ENCODE data around the gene TMEM51. TPM values are rescaled to one million over a fixed set of nuclear protein-coding genes. Genes with fewer than 3 reads are reported as not detected.

The TMEM51 gene
- total RNA-seq, 2 experiments from 2014 or later = not detected

GRCh38 chr1:15151871-15152270 is 1.7 kb upstream of the TMEM51 start:
- no peak overlapping the region for H3K27ac Mint-ChIP-seq

DNA sequence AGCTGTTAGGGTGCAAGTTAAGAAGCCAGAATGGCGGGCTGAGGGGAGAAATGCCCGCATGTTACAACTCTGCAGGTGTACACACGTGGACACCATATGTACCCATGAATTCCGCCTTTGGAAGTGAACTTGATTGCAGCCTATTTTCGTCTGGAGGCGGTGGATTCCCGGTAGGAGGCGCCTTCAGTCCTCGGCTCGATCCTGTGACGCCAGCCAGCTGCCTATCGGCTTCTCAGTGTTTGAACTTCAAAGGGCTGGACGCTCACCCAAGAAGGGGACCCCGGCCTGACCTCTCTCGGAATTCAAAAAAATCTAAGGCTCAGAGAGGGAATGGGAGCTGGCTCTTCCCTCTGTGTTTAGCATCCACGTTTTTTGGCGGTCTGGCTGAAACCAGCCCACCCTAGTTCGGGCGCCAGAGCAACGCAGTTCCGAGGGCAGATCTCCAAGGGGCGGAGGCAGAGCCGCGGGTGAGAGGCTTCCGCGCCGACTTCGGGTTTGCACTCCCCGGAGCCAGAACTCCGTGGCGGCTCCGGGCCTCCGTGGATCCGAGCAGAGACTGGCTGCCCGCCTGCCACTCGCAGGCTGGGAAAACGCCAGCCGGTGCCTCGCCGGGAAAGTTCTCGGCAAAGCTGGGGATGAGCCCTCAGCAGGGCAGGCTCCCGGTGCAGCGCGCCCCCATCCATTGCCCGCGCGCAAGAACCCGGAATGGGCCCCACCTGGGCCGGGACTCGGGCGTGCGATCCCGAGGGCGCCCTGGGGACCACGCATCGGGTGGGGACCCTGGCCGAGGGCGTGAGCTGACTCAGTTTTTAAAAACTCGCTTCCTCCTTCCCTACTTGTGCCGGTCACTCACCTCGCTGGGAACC is 996 bp upstream of the TMEM51 start:
- Mint-ChIP-seq H3K4me3 (peak overlapping the region; percentile 24), H3K27ac (no peak overlapping the region), H3K9me3 (no peaks in the 10 kb centered on the region), H3K4me1 (ENCODE audit: low read depth) (peaks cover 23% of the 10 kb centered on the region), H3K36me3 (ENCODE audit: low read depth) (no peaks in the 10 kb centered on the region), H3K27me3 (peaks cover 53% of the 10 kb centered on the region)
- intact Hi-C loops (cut with micrococcal nuclease) = loop anchor here (10.0 kb wide), 1 partner anchor 122 kb away; no protein-coding TSS in a partner anchor
- peak; percentile 43 for DNase-seq
- ChIA-PET CTCF (interaction anchor here (1.1 to 3.6 kb wide), 5 partner anchors 23 to 96 kb away, joined by 3 to 18 read pairs (median 4); no protein-coding TSS in a partner anchor), POLR2A (no interaction called here)
- no peak for ATAC-seq
- TF ChIP-seq, protein P1, sequence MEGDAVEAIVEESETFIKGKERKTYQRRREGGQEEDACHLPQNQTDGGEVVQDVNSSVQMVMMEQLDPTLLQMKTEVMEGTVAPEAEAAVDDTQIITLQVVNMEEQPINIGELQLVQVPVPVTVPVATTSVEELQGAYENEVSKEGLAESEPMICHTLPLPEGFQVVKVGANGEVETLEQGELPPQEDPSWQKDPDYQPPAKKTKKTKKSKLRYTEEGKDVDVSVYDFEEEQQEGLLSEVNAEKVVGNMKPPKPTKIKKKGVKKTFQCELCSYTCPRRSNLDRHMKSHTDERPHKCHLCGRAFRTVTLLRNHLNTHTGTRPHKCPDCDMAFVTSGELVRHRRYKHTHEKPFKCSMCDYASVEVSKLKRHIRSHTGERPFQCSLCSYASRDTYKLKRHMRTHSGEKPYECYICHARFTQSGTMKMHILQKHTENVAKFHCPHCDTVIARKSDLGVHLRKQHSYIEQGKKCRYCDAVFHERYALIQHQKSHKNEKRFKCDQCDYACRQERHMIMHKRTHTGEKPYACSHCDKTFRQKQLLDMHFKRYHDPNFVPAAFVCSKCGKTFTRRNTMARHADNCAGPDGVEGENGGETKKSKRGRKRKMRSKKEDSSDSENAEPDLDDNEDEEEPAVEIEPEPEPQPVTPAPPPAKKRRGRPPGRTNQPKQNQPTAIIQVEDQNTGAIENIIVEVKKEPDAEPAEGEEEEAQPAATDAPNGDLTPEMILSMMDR (IDR thresholded peaks at IDR 0.05) = no peak

More at GRCh38 chr1:15151871-15152270, 1.7 kb upstream of the TMEM51 start:
- ATAC-seq = no peak
- DNase-seq = no peak
- POLR2A ChIA-PET = no interaction called here
- no peak overlapping the region for H3K4me3 Mint-ChIP-seq
- no peaks in the 10 kb centered on the region for H3K36me3 Mint-ChIP-seq (ENCODE audit: low read depth)
- H3K4me1 Mint-ChIP-seq (ENCODE audit: low read depth) = peaks cover 19% of the 10 kb centered on the region
- peaks cover 55% of the 10 kb centered on the region for H3K27me3 Mint-ChIP-seq
- TF ChIP-seq, protein P1 (IDR thresholded peaks at IDR 0.05) = no peak
- CTCF ChIA-PET = interaction anchor here (0.9 to 3.6 kb wide), 5 partner anchors 23 to 120 kb away, joined by 3 to 18 read pairs (median 5); no protein-coding TSS in a partner anchor
- H3K9me3 Mint-ChIP-seq = no peaks in the 10 kb centered on the region
- intact Hi-C loops (cut with micrococcal nuclease) = loop anchor here (10.0 kb wide), 1 partner anchor 123 kb away; no protein-coding TSS in a partner anchor

- CTCF ChIA-PET = interaction anchor here (0.7 to 3.6 kb wide), 5 partner anchors 25 to 94 kb away, joined by 3 to 18 read pairs (median 4); no protein-coding TSS in a partner anchor
- peak; percentile 65 for ATAC-seq
Measured at GRCh38 chr1:15153842-15154479, 414 bp downstream of the TMEM51 start.

GRCh38 chr1:15154480-15155036 is 1.0 kb downstream of the TMEM51 start:
- Mint-ChIP-seq H3K27me3 (peaks cover 43% of the 10 kb centered on the region), H3K9me3 (no peaks in the 10 kb centered on the region), H3K4me1 (ENCODE audit: low read depth) (peaks cover 23% of the 10 kb centered on the region), H3K27ac (no peak overlapping the region), H3K36me3 (ENCODE audit: low read depth) (no peaks in the 10 kb centered on the region), H3K4me3 (peak overlapping the region; percentile 18)
- ATAC-seq (peak; percentile 29), DNase-seq (no peak)
- ChIA-PET POLR2A (no interaction called here), CTCF (interaction anchor here (1.0 to 1.1 kb wide), 2 partner anchors 11 to 26 kb away, joined by 3 to 4 read pairs; no protein-coding TSS in a partner anchor)
- TF ChIP-seq, protein P1 (IDR thresholded peaks at IDR 0.05) = no peak
- intact Hi-C loops (cut with micrococcal nuclease) = loop anchor here (10.0 kb wide), 1 partner anchor 120 kb away; no protein-coding TSS in a partner anchor

More at GRCh38 chr1:15153842-15154479, 414 bp downstream of the TMEM51 start:
- H3K27me3 Mint-ChIP-seq = peaks cover 44% of the 10 kb centered on the region
- no peaks in the 10 kb centered on the region for H3K9me3 Mint-ChIP-seq
- no peaks in the 10 kb centered on the region for H3K36me3 Mint-ChIP-seq (ENCODE audit: low read depth)
- H3K4me1 Mint-ChIP-seq (ENCODE audit: low read depth) = peaks cover 23% of the 10 kb centered on the region
- H3K4me3 Mint-ChIP-seq = peak overlapping the region; percentile 18
- TF ChIP-seq, protein P1 (IDR thresholded peaks at IDR 0.05) = peak; percentile 68
- POLR2A ChIA-PET = no interaction called here
- peak; percentile 43 for DNase-seq
- no peak overlapping the region for H3K27ac Mint-ChIP-seq
- intact Hi-C loops (cut with micrococcal nuclease) = loop anchor here (10.0 kb wide), 1 partner anchor 121 kb away; no protein-coding TSS in a partner anchor
